HT1080 (cell line): ENCODE data around the gene ATP2C2. TPM values are rescaled to one million over a fixed set of nuclear protein-coding genes. Genes with fewer than 3 reads are reported as not detected.

Experiments used
- DNase-seq: peaks from one replicate; pipeline ENCODE4 v3.0.0-alpha.2; 2015; ENCODE audit warnings: low read depth
- total RNA-seq: library from RNA; depleted of rRNA; stranded (reverse); fragments of >200 nt; shearing (Covaris generic); gene quantifications from 2 replicates; pipeline ENCODE4 v1.2.3, GENCODE V29; 2014

Gene ATP2C2
- total RNA-seq, 1 experiment from 2014 or later: not detected

DNA sequence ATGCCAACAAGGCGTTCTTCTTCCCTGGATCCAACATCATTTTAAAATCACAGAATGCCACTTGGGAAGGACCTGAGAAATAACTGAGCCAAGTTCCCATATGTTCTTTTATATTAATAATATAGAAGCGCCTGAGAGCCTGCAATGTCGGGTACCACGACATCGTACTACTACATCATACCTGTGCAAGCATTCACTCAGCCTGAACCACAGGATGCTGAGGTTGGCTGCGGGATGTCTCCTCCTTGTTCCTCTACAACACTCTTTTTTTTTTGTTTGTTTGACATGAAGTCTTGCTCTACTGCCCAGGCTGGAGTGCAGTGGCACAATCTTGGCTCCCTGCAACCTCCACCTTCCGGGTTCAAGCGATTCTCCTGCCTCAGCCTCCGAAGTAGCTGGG lies 2.1 kb upstream of the ATP2C2 start:
- DNase-seq: no peak

DNA sequence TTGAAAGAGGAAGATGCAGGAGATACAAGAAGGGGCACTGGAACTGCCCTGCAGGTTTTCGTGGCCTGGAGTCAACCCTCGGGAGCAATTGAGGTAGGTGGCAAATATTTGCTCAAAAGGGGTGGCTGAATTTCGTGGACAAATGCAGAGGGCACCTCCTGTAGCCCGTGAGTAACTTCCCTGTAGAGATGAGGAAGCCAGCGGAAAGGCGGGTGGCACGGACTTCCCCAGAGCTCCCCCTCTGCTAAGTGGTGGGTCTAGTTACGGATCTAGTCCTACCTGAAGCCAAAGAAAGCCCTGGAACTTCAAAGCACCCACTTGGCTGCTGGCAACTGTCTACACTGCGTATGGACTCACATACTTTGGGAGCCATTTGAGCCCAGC lies 1.0 kb upstream of the ATP2C2 start:
- no peak for DNase-seq

DNA sequence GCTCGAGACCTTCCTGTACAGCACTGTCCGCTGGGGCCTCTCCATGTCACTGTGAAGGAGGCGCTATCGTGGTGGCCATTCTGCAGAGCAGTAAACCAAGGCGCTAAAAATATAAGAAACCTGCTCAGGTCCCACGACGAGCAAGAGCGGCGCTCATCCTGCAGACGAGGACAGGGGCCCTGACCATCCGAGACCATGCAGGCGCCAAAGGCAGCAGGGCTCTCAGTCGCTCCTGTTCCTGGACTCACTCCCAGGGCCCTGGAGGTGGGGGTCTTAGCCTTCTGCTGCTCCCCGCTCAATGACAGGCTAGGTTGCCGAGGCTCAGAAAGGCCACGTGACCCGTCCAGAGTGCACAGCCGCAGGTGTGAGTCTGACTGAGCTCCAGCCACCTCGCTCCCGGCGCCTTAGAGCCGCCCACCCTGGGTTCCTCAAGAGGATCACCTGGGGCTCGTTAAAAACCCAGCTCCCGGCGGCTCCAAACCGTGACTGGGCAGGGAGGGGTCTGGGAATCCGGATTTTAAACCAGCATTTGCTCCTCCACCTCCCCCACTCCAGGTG lies 509 bp upstream of the ATP2C2 start:
- no peak for DNase-seq

DNA sequence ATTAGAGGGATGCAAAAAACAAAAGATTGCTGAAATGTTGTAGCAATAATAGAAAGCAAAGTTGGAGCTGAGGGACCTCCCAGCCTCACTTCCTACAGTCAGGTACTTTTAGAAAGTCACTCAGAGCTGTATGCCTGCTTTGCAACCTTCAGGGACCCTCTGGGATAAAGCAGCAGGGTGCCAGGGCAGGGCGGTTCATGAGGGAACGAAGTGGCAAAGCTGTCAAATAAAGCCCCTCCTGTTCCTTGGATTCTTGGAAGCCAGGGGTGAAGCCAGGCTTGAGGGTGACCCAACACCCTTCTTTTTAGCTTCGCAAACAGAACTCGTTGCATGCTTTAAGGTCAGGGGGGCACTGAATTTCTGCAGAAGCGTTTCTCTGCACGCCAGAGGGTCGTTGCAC lies 767 bp downstream of the ATP2C2 start:
- DNase-seq: no peak

GRCh38 chr16:84369938-84370627 lies 1.7 kb downstream of the ATP2C2 start:
- DNase-seq: no peak

DNA sequence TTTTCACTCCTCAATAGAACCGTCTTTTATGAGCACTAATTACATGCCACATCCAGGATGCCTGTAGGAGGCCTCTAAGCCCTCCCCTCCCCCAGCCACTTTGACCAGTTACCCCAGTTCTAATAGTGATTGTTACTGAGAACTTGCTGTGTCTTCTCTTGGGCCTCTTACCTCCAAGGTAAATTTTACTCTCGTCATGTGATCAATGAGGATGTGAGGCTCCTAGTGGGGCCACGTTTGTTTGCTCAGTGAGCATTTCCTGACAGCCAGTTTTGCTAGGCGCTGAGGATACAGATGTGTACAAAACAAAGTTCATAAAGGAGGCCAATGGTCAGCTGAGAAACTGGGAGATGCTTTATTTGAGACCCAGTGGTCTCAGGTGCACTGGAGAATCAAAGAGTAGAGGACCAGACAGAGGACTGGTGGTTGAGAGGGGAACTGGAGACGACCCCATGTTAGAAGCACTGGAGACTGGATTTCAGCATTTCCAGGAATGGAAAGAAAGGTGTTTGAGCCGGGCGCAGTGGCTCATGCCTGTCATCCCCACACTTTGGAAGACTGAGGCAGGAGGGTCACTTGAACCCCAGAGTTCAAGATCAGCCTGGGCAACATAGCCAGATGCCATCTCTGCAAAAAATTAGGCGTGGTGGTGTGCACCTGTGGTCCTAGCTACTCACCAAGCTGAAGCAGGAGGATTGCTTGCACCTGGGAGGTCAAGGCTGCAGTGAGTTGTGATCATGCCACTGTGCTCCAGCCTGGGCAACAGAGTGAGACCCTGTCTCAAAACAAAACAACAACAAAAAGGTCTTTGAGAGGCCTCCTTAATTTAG lies 2.6 kb downstream of the ATP2C2 start:
- no peak for DNase-seq

GRCh38 chr16:84371553-84371865 lies 3.2 kb downstream of the ATP2C2 start:
- DNase-seq: no peak

GRCh38 chr16:84373907-84374489 lies 5.7 kb downstream of the ATP2C2 start:
- peak; percentile 5 for DNase-seq

DNA sequence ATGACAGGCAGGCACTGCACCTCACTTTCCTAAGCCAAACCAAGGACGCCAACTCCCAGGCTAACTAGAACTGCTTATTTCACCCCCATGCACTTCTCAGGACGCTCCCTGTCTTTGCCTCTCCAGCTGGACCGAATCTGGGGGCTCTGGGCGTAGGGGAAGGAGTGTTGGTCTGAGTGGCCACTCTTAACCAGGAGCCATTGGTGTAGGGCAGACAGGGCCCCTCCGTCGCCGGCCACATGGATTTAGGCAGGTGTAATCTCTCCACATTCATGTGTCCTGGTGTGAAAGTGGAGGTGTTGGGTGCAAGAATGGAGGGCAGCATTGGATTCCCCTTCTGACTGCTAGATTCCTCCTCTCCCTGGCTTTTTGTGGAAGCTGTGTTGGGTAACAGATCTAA lies 9.8 kb downstream of the ATP2C2 start:
- DNase-seq: no peak

- DNase-seq: no peak
These were observed 10.2 kb downstream of the ATP2C2 start for GRCh38 chr16:84378567-84378966.

DNA sequence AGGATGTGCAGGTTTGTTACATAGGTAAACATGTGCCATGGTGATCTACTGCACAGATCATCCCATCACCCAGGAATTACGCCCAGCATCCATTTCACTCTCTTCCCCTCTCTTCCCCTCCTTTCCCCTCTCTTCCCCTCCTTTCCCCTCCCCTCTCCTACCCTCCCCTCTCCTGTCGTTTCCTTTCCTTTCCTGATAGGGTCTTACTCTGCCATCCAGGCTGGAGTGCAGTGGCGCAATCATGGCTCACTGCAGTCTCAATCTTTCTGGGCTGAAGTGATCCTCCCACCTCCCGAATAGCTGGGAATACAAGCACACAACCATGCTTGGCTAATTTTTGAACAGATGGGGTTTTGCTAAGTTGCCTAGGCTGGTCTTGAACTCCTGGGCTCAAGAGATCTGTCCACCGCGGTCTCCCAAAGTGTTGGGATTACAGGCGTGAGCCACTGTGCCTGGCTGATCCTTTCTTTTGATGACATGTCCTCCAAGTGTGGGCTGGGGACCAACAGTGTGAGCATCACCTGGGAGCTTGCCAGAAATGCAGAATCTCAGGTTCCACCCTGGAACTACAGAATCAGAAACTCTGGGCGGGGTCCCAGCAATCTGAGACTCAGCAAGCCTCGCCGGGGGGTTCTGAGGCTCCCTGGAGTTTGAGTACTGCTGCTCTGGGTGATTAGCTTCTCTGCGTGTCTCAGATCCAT lies 10.8 kb downstream of the ATP2C2 start:
- no peak for DNase-seq

DNA sequence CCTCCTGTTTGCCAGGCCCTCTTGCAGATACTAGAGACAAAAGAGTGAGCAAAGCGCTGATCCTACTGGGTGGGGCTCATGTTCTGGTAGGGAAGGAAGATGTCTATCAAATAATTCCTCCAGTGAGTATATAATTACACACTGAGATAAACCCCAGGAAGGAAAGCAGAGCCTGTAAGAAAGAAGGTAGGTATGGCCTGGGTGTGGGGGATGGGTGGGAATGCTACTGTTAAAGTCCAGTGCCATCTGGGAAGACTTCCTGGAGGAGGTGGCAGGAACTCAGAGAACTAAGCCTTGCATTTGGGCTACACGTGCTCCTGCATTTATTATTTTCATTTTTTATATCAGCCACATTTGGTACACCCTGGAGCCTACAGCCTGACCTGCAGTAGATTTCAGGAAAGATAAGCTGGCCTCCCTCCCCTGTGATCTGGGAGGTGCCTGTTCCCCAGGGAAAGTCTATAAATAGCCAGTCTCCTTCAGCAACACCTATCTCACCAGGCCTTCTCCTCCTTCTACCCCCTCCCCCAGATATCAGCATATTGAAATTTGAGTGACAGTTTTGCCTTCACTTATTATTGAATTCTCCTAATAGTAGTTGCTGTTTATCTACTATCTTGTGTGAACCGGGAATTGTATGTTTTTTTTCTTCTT lies 11.5 kb downstream of the ATP2C2 start:
- DNase-seq: no peak

DNA sequence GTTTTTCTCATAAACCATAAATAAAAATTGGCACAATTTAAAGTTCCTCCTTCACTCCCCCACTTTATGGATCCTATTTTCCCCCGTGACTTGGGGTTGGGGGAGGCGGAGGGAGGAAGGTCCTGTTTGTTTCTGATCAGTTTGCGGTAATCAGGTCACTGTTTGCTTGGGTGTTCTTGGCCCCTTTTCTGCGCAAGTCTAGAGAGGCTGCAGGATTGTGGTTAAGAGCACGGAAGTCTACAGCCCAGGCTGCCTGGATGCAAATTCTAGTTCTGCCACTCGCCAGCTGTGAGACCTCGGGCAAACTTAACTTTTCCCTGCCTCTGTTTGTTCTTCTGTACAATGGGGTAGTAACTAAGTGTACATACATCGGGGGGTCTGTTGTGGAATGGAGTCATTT lies 12.1 kb downstream of the ATP2C2 start:
- DNase-seq: no peak

DNA sequence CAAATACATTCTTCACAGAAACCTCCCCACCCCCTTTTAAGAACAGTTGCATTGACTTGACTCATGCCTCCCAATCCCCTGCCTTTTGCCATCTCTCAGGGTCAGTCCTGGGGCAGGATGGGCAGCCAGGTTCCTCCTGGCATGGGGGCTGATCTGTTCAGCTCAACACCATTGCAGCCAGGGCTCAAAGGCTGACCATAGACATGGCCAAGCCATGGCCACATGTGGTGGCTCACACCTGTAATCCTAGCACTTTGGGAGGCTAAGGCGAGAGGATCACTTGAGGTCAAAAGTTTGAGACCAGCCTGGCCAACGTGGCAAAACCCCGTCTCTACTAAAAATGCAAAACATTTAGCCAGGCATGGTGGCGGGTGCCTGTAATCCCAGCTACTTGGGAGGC lies 14.1 kb downstream of the ATP2C2 start:
- DNase-seq: no peak

GRCh38 chr16:84383106-84383505 lies 14.8 kb downstream of the ATP2C2 start:
- no peak for DNase-seq

GRCh38 chr16:84386047-84386446 lies 17.7 kb downstream of the ATP2C2 start:
- DNase-seq: no peak

GRCh38 chr16:84387021-84387420 lies 18.7 kb downstream of the ATP2C2 start:
- no peak for DNase-seq

DNA sequence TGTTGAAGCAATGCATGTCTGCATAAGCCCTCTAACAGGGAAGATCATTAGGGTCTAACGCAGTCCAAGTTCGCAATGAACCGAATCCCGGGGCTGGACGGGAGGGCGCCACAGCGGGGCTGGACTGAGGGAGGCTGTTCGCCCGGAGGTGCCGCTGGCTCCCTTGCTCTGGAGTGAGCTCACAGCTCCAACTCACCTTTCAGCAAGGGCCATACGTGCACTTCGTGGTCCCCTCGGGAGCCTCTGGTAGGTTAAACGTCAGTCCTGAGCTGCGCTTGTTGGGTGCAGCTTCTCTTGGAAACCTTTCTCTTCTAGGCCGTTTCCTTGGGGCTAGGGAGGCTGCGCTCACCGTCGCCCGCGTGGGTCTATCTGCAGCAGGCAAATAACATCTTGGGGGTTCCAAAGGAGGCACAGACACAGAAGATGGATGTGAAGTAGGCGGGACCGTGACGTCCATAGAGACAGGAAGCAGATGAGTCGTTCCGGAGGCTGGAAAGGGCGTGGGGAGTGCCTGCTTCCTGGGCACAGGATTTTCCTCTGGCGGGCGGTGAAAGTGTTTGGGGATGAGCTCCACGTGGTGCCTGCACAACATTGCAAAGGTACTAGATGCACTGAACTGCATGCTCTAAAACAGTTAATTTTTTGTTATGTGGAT lies 21.9 kb downstream of the ATP2C2 start:
- DNase-seq: peak; percentile 10

- no peak for DNase-seq
These were observed 23.1 kb downstream of the ATP2C2 start for GRCh38 chr16:84391151-84392030.

DNA sequence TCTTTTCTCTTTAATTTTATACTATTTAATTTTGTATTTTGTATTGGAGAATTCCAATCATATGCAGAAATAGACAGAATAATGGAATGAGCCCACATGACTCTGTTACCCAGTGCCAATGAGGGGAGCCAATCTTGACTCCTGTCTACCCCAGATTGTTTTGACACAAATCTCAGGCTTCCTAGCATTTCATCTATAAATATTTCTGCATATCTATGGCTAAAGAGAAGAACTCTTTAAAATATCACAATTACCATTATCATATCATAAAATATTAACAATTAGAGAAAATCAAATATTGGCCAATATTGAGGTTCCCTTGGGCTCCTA lies 23.7 kb downstream of the ATP2C2 start:
- DNase-seq: no peak
